HPDE6-E6E7 (cell line): ENCODE results near the gene ARHGAP26.

Source experiments
- DNase-seq: peaks from one replicate; pipeline ENCODE4 v3.0.0; 2011; ENCODE audit warnings: missing footprints; ENCODE audit errors: extremely low spot score

ARHGAP26 gene

DNA sequence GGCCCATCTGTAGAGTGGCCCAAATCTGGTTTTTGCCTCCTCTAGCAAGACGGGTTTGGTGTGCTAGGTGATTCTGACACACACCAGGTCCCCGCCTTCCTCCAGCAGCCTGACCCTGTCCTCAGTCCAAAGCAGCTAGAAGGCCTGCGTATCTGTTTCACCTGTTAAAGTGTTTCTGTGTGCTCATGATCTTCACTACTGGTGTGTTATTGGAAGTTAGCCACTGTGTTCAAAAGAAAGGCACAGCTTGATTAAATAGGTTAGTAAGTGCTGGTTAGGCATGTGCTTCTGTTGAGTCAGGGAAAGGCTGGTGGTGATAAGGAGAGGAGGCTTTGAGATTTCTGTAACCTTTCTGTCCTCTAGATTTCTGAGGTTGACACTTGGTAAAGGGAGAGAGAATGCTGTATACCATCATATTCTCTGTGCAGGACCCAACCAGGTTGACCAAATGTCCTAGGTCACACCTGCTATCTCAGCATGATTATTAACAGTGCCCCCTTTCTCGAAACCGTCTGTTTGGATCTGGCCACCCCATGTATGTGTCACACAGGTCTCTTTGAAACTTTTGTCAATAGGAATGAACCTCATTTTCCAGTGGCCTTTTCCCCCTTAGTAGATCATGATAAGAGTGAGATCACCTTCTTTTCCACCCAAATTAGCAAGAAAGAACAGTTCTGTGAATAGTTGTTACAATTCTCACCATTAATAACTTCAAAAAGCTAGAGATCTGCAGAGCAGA lies 58.8 kb downstream of the ARHGAP26 start:
- no peak for DNase-seq

- no peak for DNase-seq
These were observed 59.6 kb downstream of the ARHGAP26 start for GRCh38 chr5:142829801-142830220.

DNA sequence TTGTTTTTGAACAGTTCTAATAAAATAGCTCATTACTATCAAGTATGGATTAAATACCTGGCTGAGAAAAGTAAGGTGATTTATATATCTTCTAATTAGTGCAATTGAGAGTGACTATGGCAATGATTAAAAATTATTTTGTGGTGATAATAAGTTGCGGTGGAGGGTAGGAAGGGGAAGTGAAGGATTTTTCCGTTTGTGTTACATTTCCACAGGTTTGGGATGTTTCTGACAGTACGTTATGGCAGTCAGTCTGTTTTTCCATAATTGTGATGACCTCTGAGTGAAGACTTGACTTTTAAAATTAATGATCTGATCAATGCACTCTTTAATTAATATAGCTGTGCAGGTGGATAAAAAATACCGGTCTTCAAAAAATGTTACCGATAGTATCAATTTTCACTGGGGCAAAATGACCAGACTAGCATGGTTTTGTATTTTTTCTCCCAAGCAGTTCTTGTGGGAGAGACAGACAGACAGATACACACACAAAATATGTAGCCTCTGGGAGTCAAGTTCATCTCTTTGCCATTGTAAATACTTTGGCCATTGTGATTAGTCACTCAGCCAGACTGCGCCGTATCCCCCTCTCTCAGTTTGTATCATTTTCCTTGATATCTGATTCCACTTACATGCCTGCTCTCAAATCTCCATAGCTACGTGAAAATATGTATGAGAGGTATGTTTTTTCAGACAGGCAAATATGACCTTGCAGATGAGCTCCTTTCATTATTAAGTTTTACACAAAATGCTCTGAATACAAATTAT lies 60.2 kb downstream of the ARHGAP26 start:
- DNase-seq: no peak

GRCh38 chr5:142831009-142831383 lies 60.8 kb downstream of the ARHGAP26 start:
- no peak for DNase-seq

DNA sequence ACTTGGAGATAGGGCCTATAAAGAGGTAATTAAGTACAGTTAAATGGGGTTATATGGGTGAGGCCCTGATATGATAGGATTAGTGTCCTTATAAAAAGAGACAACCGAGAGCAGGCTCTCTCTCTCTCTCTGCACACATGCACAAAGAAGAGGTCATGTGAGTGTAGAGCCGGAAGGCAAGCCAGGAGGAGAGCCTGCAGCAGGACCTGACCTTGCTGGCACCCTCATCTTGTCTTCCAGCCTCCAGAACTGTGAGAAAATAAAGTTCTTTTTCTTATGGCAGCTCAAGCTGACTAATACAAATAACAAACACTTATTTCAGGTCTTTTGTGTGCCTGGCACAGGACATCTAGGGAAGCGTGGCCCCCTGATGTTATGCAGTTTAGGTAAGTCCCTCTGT lies 62.1 kb downstream of the ARHGAP26 start:
- no peak for DNase-seq

- DNase-seq: no peak
These were observed 63.6 kb downstream of the ARHGAP26 start for GRCh38 chr5:142833517-142834449.

- DNase-seq: no peak
These were observed 64.3 kb downstream of the ARHGAP26 start for GRCh38 chr5:142834504-142834903.

DNA sequence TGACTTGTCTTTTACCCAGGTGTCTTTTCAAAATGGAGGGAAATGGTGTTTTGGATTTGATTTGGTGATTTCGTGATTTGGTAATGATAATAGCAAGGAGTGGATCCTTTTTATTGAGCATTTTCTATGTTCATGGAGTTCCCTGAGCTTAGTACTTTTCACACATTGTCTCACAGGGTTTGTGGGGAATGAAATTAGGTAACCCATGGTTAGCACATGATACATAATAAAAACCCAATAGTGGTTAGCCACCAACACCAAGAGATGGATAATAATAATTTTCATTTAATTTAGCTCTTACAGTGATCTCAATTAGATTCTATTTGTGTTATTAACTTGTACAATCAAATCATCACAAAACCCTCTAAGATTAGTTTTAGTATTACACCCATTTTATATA lies 65.4 kb downstream of the ARHGAP26 start:
- DNase-seq: no peak

DNA sequence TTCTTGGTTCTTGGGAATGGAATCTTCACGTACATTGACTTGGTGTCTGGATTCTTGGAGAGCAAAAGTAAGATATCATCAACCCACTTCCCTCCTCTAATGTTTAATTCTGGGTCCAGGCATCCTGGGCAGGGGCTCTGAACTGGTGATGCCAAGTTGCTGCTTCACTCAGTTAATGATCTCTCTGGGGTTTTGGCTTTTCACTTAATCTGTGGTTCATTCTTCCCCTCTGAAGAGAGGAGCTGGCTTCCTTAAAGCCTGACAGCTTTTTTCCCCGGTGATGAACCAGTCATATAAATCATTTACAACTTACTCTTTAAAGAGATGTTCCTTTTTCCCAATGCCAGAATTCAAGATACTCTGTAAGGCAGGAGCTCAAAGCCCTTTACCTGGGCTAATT lies 65.9 kb downstream of the ARHGAP26 start:
- no peak for DNase-seq

GRCh38 chr5:142837081-142837725 lies 67.0 kb downstream of the ARHGAP26 start:
- no peak for DNase-seq

GRCh38 chr5:142838845-142839244 lies 68.7 kb downstream of the ARHGAP26 start:
- no peak for DNase-seq

- DNase-seq: no peak
These were observed 69.7 kb downstream of the ARHGAP26 start for GRCh38 chr5:142839711-142840346.

GRCh38 chr5:142840575-142840974 lies 70.4 kb downstream of the ARHGAP26 start:
- DNase-seq: no peak

- no peak for DNase-seq
These were observed 71.5 kb downstream of the ARHGAP26 start for GRCh38 chr5:142841511-142842265.

DNA sequence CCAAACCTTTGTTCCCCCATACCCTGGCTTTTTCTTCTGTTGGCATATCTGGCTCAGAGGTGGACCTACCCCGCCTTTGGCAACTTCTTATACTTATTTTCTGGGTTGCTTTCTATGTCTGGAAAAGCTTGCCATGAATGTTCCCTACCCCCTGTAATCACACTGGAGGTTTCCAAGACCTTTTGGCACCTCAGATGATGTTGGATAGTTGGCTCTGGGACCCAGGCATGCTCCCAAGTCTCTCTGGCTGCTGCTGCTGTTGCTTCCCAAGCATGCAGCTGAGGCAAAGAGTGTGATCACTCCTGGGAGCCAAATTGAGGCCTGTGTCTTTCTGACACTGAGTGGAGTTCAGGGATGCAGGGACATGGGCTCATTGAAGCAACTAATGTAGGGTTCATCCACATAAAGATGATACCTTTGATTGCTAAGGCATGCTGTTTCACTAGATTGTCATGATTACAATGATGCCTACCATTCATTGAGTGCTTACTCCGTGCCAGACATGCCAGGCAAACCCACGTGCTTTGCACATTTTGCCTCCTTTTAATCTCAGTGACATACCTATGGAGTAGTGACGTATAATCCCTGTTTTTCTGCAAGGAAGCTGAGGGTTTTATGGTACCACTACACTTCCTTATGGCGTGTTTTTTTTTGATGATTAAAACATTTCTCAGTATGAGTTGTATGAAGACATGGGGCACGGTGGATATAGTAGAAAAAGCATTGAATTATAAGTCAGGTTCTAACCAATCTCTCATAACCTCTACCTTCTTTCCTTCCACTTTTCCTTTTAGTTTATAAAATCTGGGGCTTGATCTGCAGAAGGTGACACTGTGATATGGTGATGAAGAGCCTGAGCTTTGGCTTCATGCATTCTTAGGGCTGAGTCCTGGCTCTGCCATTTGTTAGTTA lies 73.1 kb downstream of the ARHGAP26 start:
- DNase-seq: no peak

DNA sequence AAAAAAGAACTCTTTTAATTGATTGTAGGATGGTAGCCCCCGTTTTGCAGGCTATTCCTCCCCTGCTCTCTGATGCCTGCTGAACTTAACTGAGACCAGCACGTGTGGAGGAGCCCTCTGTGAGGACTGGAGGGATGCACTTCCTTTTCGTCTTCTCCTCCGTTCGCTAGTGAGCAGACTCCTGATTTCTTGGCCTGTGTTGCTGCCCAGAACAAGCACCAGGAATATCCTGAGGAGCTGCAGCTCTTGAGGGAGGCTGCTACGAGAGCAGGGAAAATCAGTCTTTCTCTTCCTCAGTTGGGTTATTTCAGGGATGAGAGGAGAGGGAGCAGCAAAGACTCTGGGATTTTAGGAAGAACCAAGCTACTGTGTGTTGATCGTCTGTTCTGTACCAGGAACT lies 74.7 kb downstream of the ARHGAP26 start:
- DNase-seq: no peak

- DNase-seq: no peak
These were observed 75.3 kb downstream of the ARHGAP26 start for GRCh38 chr5:142845402-142845921.

- DNase-seq: no peak
These were observed 75.8 kb downstream of the ARHGAP26 start for GRCh38 chr5:142845954-142846398.

- DNase-seq: no peak
These were observed 76.2 kb downstream of the ARHGAP26 start for GRCh38 chr5:142846406-142846805.
